Fibroblast of lung (primary cell): ENCODE data around the gene NTSR2. TPM values are rescaled to one million over a fixed set of nuclear protein-coding genes. Genes with fewer than 3 reads are reported as not detected.

Experiments
- DNase-seq, 2 donors: peaks; one replicate each; pipeline versions ENCODE4 v3.0.0 to v3.0.0-alpha.2; 2010; ENCODE audit warnings: low read depth in 2 of 2
- H2AFZ ChIP-seq: 2 replicates; pipeline ENCODE4 v1.5.1; 2012; ENCODE audit warnings: low read length, control low read depth, inconsistent platforms
- H3K27ac ChIP-seq: 2 replicates; pipeline ENCODE4 v1.5.1; 2011; ENCODE audit warnings: low read length, control low read depth; ENCODE audit not compliant: insufficient read depth
- H3K27me3 ChIP-seq: 2 replicates; pipeline ENCODE4 v1.5.1; 2011; ENCODE audit warnings: mild to moderate bottlenecking, low read length; ENCODE audit not compliant: control insufficient read depth, insufficient read depth
- H3K36me3 ChIP-seq: 2 replicates; pipeline ENCODE4 v1.5.1; 2011; ENCODE audit warnings: low read length; ENCODE audit not compliant: control insufficient read depth, insufficient read depth
- H3K4me1 ChIP-seq: 2 replicates; pipeline ENCODE4 v1.5.1; 2011; ENCODE audit warnings: low read length; ENCODE audit not compliant: control insufficient read depth, insufficient read depth; ENCODE audit errors: extremely low read depth
- H3K4me2 ChIP-seq: 2 replicates; pipeline ENCODE4 v1.5.1; 2011; ENCODE audit warnings: low read length, control low read depth; ENCODE audit not compliant: insufficient read depth; ENCODE audit errors: extremely low read depth
- H3K4me3 ChIP-seq, 4 experiments: fragments of 200-600 bp in 1 of 4; sonication (generic) in 1 of 4; replicated peaks in 1 of 4; 2 replicates each; pipeline ENCODE4 v1.5.1; 2011 to 2016; ENCODE audit warnings: low read length in 4 of 4, low read depth in 3 of 4, mild to moderate bottlenecking in 3 of 4, control low read depth in 2 of 4, inconsistent platforms in 1 of 4, mixed read lengths in 1 of 4; ENCODE audit not compliant: insufficient read depth in 1 of 4; ENCODE audit errors: control extremely low read depth in 1 of 4
- H3K79me2 ChIP-seq: 2 replicates; pipeline ENCODE4 v1.5.1; 2012; ENCODE audit warnings: mild to moderate bottlenecking, low read length, inconsistent platforms; ENCODE audit not compliant: control insufficient read depth, insufficient read depth
- H3K9ac ChIP-seq: 2 replicates; pipeline ENCODE4 v1.5.1; 2011; ENCODE audit warnings: mild to moderate bottlenecking, low read length, control low read depth; ENCODE audit not compliant: insufficient read depth
- H3K9me3 ChIP-seq: 2 replicates; pipeline ENCODE4 v1.5.1; 2012; ENCODE audit warnings: low read depth, low read length; ENCODE audit not compliant: control insufficient read depth, insufficient read depth
- H4K20me1 ChIP-seq: 2 replicates; pipeline ENCODE4 v1.5.1; 2011; ENCODE audit warnings: low read length; ENCODE audit not compliant: control insufficient read depth, insufficient read depth; ENCODE audit errors: extremely low read depth
- CTCF ChIP-seq, 2 donors: IDR thresholded peaks in 1 of 2; conservative IDR thresholded peaks in 1 of 2; 1 replicate in 1 of 2; 2 replicates in 1 of 2; pipeline ENCODE4 v1.5.1; 2011 to 2012; ENCODE audit warnings: low read length in 2 of 2, control low read depth in 1 of 2, inconsistent platforms in 1 of 2, low read depth in 1 of 2, mild to moderate bottlenecking in 1 of 2
- EZH2 ChIP-seq: IDR thresholded peaks from 2 replicates; pipeline ENCODE4 v1.5.1; 2012; ENCODE audit warnings: low read length, control low read depth, mild to moderate bottlenecking; ENCODE audit errors: missing control alignments
- polyA plus RNA-seq, 2 donors: library from polyadenylated mRNA; depleted of rRNA in 1 of 2; stranded (reverse) in 1 of 2; unstranded in 1 of 2; fragments of >200 nt; gene quantifications; 2 replicates each; pipeline ENCODE4 v1.2.1, GENCODE V29; 2011 to 2012; ENCODE audit warnings: missing spikeins in 1 of 2
- total RNA-seq: library from RNA; depleted of rRNA; stranded (reverse); fragments of >200 nt; gene quantifications from 2 replicates; pipeline ENCODE4 v1.2.1, GENCODE V29; 2014

Gene NTSR2
- total and polyA plus RNA-seq, 2 donors (not counting 1 experiment from before 2014, with no cell fraction given), result not detected

- no peak overlapping the region for H3K4me2 ChIP-seq
- H3K4me3 ChIP-seq, result no peak overlapping the region
- peaks cover 16% of the 10 kb centered on the region for H3K27me3 ChIP-seq
- H3K4me1 ChIP-seq, result no peaks in the 10 kb centered on the region
- no peaks in the 10 kb centered on the region for H3K9me3 ChIP-seq
- no peak overlapping the region for H3K27ac ChIP-seq
- H2AFZ ChIP-seq, result no peak overlapping the region
- H4K20me1 ChIP-seq, result no peaks in the 10 kb centered on the region
- H3K36me3 ChIP-seq, result no peaks in the 10 kb centered on the region
- no peak for DNase-seq
- TF ChIP-seq CTCF (conservative IDR thresholded peaks at IDR 0.05 in 1 of 2, IDR thresholded peaks at IDR 0.05 in 1 of 2; ENCODE audit: low read depth in 1 of 2, low read length in 2 of 2), result no peak
- no peak for TF ChIP-seq EZH2
- no peaks in the 10 kb centered on the region for H3K79me2 ChIP-seq
- no peak overlapping the region for H3K9ac ChIP-seq
Observed at GRCh38 chr2:11649093-11649492, 20.9 kb downstream of the NTSR2 start.

GRCh38 chr2:11647834-11648600 lies 22.0 kb downstream of the NTSR2 start:
- Histone ChIP-seq H3K4me1 (no peaks in the 10 kb centered on the region), H3K9me3 (no peaks in the 10 kb centered on the region), H3K36me3 (no peaks in the 10 kb centered on the region), H3K9ac (no peak overlapping the region), H4K20me1 (no peaks in the 10 kb centered on the region), H2AFZ (no peak overlapping the region), H3K4me2 (no peak overlapping the region), H3K79me2 (no peaks in the 10 kb centered on the region), H3K27ac (no peak overlapping the region), H3K4me3 (no peak overlapping the region), H3K27me3 (peaks cover 16% of the 10 kb centered on the region)
- TF ChIP-seq EZH2 (no peak), CTCF (conservative IDR thresholded peaks at IDR 0.05 in 1 of 2, IDR thresholded peaks at IDR 0.05 in 1 of 2; ENCODE audit: low read depth in 1 of 2, low read length in 2 of 2) (peak; percentile 45 to 47)
- peak in 1 of 2 donors; percentile 26 for DNase-seq

GRCh38 chr2:11646530-11646929 lies 23.5 kb downstream of the NTSR2 start:
- no peaks in the 10 kb centered on the region for H4K20me1 ChIP-seq
- H3K4me1 ChIP-seq, result no peaks in the 10 kb centered on the region
- H3K27ac ChIP-seq, result no peak overlapping the region
- H3K4me2 ChIP-seq, result no peak overlapping the region
- H3K9ac ChIP-seq, result no peak overlapping the region
- no peaks in the 10 kb centered on the region for H3K36me3 ChIP-seq
- H3K79me2 ChIP-seq, result no peaks in the 10 kb centered on the region
- no peak for TF ChIP-seq EZH2
- no peak for TF ChIP-seq CTCF (conservative IDR thresholded peaks at IDR 0.05 in 1 of 2, IDR thresholded peaks at IDR 0.05 in 1 of 2; ENCODE audit: low read depth in 1 of 2, low read length in 2 of 2)
- no peak for DNase-seq
- H2AFZ ChIP-seq, result no peak overlapping the region
- no peak overlapping the region for H3K4me3 ChIP-seq
- peaks cover 8% of the 10 kb centered on the region for H3K27me3 ChIP-seq
- no peaks in the 10 kb centered on the region for H3K9me3 ChIP-seq
